DOHH2 (cell line): ENCODE data around the gene GOLT1A.

Experiments
- H3F3A ChIP-seq: fragments of 200-600 bp; sonication (generic), shearing (Covaris generic); 2 replicates; pipeline ENCODE4 v1.6.0; 2016; ENCODE audit warnings: antibody characterized with exemption, mild to moderate bottlenecking; ENCODE audit not compliant: control insufficient read depth, insufficient read depth
- H3K27ac ChIP-seq: fragments of 200-600 bp; sonication (generic); 2 replicates; pipeline ENCODE4 v1.5.1; 2014; ENCODE audit warnings: low read depth, mild to moderate bottlenecking, low read length, moderate library complexity
- H3K27me3 ChIP-seq: fragments of 200-600 bp; sonication (generic); 2 replicates; pipeline ENCODE4 v1.6.1; 2014; ENCODE audit warnings: mild to moderate bottlenecking, low read length, mixed read lengths; ENCODE audit not compliant: control insufficient read depth
- H3K36me3 ChIP-seq: fragments of 200-600 bp; sonication (generic); 2 replicates; pipeline ENCODE4 v1.6.1; 2014; ENCODE audit warnings: mild to moderate bottlenecking, low read length, moderate library complexity, mixed read lengths; ENCODE audit not compliant: control insufficient read depth
- H3K4me1 ChIP-seq: fragments of 200-600 bp; sonication (generic); 2 replicates; pipeline ENCODE4 v1.6.1; 2014; ENCODE audit warnings: mild to moderate bottlenecking, low read length, mixed read lengths; ENCODE audit not compliant: control insufficient read depth
- H3K4me2 ChIP-seq: fragments of 200-600 bp; sonication (generic); 2 replicates; pipeline ENCODE4 v1.6.0; 2014; ENCODE audit warnings: mild to moderate bottlenecking, low read length, moderate library complexity
- H3K4me3 ChIP-seq: fragments of 200-600 bp; sonication (generic); 2 replicates; pipeline ENCODE4 v1.5.1; 2014; ENCODE audit warnings: mild to moderate bottlenecking, low read length, mixed read lengths
- H3K79me2 ChIP-seq: fragments of 200-600 bp; sonication (generic); 2 replicates; pipeline ENCODE4 v1.6.1; 2014; ENCODE audit warnings: mild to moderate bottlenecking, low read length, mixed read lengths; ENCODE audit not compliant: control insufficient read depth
- H3K9me2 ChIP-seq: fragments of 200-600 bp; sonication (generic); replicated peaks from 2 replicates; pipeline ENCODE4 v1.6.1; 2014; ENCODE audit warnings: mild to moderate bottlenecking, low read length, mixed read lengths; ENCODE audit not compliant: control insufficient read depth
- H3K9me3 ChIP-seq: fragments of 200-600 bp; sonication (generic); 2 replicates; pipeline ENCODE4 v1.6.1; 2014; ENCODE audit warnings: antibody characterized with exemption, low read length, mixed read lengths; ENCODE audit not compliant: control insufficient read depth, insufficient read depth
- H4K20me1 ChIP-seq: fragments of 200-600 bp; sonication (generic); 2 replicates; pipeline ENCODE4 v1.6.0; 2014; ENCODE audit warnings: low read depth, mild to moderate bottlenecking, antibody characterized with exemption, low read length, moderate library complexity; ENCODE audit not compliant: control insufficient read depth, insufficient read depth
- EZH2phosphoT487 ChIP-seq: fragments of 200-600 bp; sonication (generic); IDR thresholded peaks from 2 replicates; pipeline ENCODE4 v1.6.1; 2017; ENCODE audit warnings: borderline replicate concordance, mild to moderate bottlenecking, antibody characterized with exemption, low read length, moderate library complexity, mixed read lengths
- TF ChIP-seq, protein P1 (sequence below): fragments of 200-600 bp; sonication (generic); IDR thresholded peaks from one replicate; pipeline ENCODE4 v1.5.1; 2014; ENCODE audit warnings: antibody characterized with exemption, mild to moderate bottlenecking, low read depth, low read length; ENCODE audit not compliant: poor library complexity, severe bottlenecking

GOLT1A gene

DNA sequence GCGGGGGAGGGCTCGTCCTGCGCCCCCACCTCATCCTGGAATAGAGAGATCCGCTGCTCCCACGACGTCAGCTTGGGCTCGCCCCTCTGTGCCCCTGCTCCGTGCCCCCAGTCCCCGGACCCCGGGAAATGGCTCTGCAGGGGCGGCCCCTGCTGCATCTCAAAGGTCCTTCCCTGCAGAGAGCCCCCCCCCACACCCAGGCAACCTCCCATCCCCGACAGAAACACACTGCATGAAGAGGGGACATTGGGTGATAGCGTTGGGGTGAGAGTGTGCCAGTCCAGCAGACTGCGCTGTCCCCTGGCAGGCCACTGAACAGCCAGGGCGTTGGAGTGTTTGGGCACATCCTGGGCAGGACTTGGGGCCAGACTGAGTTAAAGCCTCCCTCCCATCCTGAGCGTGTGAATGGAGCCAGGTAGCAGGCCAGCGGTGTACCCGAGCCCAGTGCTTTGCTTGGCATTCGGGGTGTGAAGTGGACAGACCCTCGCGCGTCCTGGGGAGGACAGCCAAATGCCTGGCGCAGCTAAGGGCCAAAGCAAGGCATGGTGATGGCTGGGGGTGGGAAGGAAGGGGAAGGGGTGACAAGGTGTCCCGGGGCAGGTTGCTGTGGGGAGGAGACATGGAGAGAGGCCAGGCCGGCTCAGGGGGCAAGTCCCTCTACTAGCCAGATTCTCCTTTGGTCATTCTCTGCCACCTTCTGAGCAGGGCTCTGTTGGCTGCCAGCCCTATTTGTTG is 61.3 kb downstream of the GOLT1A start:
- Histone ChIP-seq H3K79me2 (no peaks in the 10 kb centered on the region), H4K20me1 (no peaks in the 10 kb centered on the region), H3K36me3 (no peaks in the 10 kb centered on the region), H3K9me3 (no peaks in the 10 kb centered on the region), H3F3A (no peaks in the 10 kb centered on the region), H3K9me2 (no peaks in the 10 kb centered on the region), H3K27ac (no peak overlapping the region), H3K4me1 (no peaks in the 10 kb centered on the region), H3K27me3 (no peaks in the 10 kb centered on the region), H3K4me3 (no peak overlapping the region), H3K4me2 (no peak overlapping the region)
- TF ChIP-seq, protein P1, sequence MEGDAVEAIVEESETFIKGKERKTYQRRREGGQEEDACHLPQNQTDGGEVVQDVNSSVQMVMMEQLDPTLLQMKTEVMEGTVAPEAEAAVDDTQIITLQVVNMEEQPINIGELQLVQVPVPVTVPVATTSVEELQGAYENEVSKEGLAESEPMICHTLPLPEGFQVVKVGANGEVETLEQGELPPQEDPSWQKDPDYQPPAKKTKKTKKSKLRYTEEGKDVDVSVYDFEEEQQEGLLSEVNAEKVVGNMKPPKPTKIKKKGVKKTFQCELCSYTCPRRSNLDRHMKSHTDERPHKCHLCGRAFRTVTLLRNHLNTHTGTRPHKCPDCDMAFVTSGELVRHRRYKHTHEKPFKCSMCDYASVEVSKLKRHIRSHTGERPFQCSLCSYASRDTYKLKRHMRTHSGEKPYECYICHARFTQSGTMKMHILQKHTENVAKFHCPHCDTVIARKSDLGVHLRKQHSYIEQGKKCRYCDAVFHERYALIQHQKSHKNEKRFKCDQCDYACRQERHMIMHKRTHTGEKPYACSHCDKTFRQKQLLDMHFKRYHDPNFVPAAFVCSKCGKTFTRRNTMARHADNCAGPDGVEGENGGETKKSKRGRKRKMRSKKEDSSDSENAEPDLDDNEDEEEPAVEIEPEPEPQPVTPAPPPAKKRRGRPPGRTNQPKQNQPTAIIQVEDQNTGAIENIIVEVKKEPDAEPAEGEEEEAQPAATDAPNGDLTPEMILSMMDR = no peak
- no peak for TF ChIP-seq EZH2phosphoT487

DNA sequence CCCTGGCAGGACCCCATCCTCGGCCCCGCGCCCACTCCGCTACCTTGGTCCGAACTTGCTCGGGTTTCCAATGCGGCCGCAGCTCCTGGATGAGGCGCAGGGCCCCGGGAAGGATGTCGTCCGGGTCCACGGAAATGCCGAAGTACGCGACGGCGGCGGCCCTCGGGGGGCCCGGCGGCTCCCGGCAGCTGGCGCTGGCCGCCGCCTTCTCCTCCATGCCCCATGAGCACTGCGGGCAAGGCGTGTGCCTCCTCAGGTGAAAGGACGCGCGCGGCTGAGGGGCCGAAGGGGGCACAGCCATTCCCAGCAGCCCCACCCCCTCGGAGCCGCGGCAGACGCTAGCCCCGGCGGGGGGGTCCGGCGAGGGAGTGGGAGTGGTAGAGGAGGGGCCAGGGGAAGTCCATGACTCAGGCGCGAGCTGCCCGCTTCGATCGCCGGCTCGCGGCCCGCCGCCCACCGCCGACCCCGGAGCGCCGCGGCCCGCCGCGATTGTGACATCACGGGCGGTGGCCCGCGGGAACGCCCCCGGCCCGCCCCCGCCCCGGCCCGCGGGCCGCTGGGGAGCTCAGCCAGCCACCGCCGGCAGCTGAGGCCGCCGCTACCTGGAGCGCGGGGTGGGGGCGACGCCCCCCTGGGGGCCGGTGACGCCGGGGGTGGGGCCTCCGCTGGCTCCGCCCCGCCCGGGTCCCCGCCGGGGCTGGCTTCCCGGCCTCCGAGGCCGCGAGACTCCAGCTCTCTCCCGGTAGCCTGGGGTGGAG is 62.1 kb downstream of the GOLT1A start, which contains the start of gene ETNK2:
Gene ETNK2, minus strand, starts transcription at position 493 of the 758 bp plus-strand sequence. Its CDS starts 192 bp downstream, at position 301.
- no peaks in the 10 kb centered on the region for H3K79me2 ChIP-seq
- H3K4me2 ChIP-seq = no peak within 1 kb of the TSS
- H3K4me3 ChIP-seq = no peak within 1 kb of the TSS
- H3K36me3 ChIP-seq = no peaks in the 10 kb centered on the region
- H3F3A ChIP-seq = no peaks in the 10 kb centered on the region
- no peak within 1 kb of the TSS for H3K27ac ChIP-seq
- H3K9me2 ChIP-seq = no peaks in the 10 kb centered on the region
- TF ChIP-seq, protein P1 = no peak
- TF ChIP-seq EZH2phosphoT487 = no peak
- H4K20me1 ChIP-seq = no peaks in the 10 kb centered on the region
- H3K27me3 ChIP-seq = no peaks in the 10 kb centered on the region
- H3K9me3 ChIP-seq = no peaks in the 10 kb centered on the region
- H3K4me1 ChIP-seq = no peaks in the 10 kb centered on the region

DNA sequence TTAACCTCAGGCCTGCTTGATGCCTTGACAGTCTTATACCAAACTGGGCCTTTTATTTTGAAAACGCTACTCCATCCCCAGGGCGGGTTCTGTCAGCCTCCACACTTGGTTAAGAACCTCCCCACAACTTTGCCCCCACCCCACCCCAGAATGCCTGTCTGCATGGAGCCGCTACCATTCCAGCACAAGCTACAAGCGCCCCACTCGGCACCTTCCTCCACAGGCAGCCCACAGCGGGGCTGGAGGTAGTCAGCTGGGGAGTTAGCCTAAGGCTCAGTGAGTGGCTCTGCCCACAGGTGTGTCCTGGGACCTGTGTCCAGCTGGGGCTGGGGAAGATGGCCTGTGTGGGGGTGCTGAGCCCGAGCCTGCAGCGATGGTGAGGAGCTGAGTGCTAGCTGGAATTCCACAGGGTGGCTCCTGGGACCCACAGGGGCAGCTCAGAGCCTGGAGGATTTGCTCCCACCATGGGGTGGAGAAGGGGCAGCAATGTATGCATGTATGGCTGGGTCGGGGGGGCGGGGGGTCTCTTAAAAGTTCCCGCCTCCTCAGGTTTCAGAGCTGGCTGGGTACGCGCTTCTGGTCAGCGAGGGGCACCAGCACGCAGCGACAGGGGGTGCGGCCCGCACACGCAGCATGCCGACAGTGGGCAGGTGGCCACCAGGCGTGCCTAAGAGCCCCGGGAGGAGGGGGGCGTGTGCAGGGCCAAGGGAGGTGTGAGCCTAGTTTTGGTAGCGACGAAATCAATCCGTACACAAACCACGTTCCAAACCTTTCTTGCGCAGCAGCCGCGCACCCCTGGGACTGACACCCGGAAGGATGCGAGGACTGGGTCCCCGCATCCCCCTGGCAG is 62.9 kb downstream of the GOLT1A start:
- H3K9me2 ChIP-seq = no peaks in the 10 kb centered on the region
- no peaks in the 10 kb centered on the region for H3F3A ChIP-seq
- no peaks in the 10 kb centered on the region for H3K4me1 ChIP-seq
- no peaks in the 10 kb centered on the region for H3K27me3 ChIP-seq
- H4K20me1 ChIP-seq = no peaks in the 10 kb centered on the region
- H3K9me3 ChIP-seq = no peaks in the 10 kb centered on the region
- H3K27ac ChIP-seq = no peak overlapping the region
- TF ChIP-seq, protein P1 = no peak
- no peak for TF ChIP-seq EZH2phosphoT487
- H3K4me3 ChIP-seq = no peak overlapping the region
- H3K4me2 ChIP-seq = no peak overlapping the region
- no peaks in the 10 kb centered on the region for H3K79me2 ChIP-seq
- no peaks in the 10 kb centered on the region for H3K36me3 ChIP-seq
